GM21423 (cell line): ENCODE data around the gene PCBP1.
"Not testable (repeated sequence)": the region's sequence is repeated elsewhere in the genome, so short reads cannot be mapped to it uniquely, and the experiment has no call there.

ENCODE experiments used
- ATAC-seq: cut with Tn5 transposase; IDR thresholded peaks from one replicate; pipeline ENCODE4 v1.9.1; 2021; ENCODE audit warnings: mild to moderate bottlenecking, moderate library complexity; ENCODE audit not compliant: unreplicated experiment

PCBP1 gene

GRCh38 chr2:70095720-70096670, 8.7 kb downstream of the PCBP1 start:
- ATAC-seq, result no peak

DNA sequence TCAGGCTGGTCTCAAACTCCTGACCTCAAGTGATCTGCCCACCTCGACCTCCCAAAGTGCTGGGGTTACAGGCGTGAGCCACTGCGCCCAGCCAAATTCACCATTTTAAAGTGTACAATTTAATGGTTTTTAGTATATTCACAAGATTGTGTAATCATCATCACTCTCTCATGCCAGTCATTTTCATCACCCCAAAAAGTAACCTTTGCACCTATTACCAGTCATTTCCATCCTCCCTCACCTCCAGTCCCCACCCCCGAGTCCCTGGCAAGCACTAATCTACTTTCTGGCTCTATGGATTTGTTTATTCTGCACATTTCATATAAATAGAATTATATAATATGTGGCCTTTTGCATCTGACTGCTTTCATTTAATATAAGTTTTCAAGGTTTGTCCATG, 10.8 kb downstream of the PCBP1 start:
- no peak for ATAC-seq

GRCh38 chr2:70099270-70099669, 12.0 kb downstream of the PCBP1 start:
- ATAC-seq, result no peak

DNA sequence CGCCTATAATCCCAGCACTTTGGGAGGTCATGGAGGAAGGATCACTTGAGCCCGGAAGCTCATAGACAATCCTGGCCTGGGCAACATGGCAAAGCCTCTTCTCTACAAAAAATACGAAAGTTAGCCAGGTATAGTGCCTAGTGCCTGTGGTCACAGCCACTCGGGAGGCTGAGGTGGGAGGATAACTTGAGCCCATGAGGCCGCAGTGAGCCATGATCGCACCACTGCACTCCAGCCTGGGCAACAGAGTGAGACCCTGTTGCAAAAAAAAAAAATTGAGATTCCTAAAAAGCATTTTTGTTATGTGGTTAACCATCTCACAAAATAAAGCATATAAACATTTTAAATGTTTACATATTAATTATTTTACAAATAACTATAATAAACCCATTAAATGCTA, 13.9 kb downstream of the PCBP1 start:
- ATAC-seq, result no peak

GRCh38 chr2:70101686-70102085, 14.4 kb downstream of the PCBP1 start:
- not testable (repeated sequence) for ATAC-seq

DNA sequence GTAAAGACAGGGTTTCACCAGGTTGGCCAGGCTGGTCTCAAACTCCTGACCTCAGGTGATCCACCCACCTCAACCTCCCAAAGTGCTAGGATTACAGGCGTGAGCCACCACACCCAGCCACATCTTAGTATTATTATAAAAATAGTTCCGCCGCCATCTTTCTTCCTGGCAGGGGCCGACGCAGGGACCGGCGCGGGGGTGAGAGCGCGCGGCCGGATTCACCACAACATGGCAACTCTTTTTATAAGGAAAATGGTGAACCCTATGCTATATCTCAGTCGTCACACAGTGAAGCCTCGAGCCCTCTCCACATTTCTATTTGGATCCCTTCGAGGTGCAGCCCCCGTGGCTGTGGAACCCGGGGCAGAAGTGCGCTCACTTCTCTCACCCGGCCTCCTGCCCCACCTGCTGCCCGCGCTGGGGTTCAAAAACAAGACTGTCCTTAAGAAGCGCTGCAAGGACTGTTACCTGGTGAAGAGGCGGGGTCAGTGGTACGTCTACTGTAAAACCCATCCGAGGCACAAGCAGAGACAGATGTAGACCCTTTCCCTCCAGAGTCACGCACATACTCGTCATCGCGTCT, 15.1 kb downstream of the PCBP1 start:
- ATAC-seq, result not testable (repeated sequence)

GRCh38 chr2:70103531-70104061, 16.3 kb downstream of the PCBP1 start:
- ATAC-seq, result no peak

- no peak for ATAC-seq
Measured at GRCh38 chr2:70104231-70105111, 17.2 kb downstream of the PCBP1 start.

DNA sequence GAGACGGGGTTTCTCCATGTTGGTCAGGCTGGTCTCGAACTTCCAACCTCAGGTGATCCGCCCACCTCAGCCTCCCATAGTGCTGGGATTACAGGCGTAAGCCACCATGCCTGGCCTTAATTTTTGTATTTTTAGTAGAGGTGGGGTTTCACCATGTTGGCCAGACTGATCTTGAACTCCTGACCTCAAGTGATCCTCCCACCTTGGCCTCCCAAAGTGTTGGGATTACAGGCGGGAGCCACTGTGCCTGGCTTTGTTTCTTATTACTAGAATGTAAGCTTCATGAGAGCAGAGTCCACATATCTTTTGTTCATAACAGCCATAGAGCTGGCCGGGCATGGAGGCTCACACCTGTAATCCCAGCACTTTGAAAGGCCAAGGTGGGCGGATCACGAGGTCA, 18.9 kb downstream of the PCBP1 start:
- ATAC-seq, result not testable (repeated sequence)

- ATAC-seq, result not testable (repeated sequence)
Measured at GRCh38 chr2:70110397-70110796, 23.1 kb downstream of the PCBP1 start.

GRCh38 chr2:70111752-70112591, 24.7 kb downstream of the PCBP1 start:
- no peak for ATAC-seq

- no peak for ATAC-seq
Measured at GRCh38 chr2:70113359-70114070, 26.2 kb downstream of the PCBP1 start.

DNA sequence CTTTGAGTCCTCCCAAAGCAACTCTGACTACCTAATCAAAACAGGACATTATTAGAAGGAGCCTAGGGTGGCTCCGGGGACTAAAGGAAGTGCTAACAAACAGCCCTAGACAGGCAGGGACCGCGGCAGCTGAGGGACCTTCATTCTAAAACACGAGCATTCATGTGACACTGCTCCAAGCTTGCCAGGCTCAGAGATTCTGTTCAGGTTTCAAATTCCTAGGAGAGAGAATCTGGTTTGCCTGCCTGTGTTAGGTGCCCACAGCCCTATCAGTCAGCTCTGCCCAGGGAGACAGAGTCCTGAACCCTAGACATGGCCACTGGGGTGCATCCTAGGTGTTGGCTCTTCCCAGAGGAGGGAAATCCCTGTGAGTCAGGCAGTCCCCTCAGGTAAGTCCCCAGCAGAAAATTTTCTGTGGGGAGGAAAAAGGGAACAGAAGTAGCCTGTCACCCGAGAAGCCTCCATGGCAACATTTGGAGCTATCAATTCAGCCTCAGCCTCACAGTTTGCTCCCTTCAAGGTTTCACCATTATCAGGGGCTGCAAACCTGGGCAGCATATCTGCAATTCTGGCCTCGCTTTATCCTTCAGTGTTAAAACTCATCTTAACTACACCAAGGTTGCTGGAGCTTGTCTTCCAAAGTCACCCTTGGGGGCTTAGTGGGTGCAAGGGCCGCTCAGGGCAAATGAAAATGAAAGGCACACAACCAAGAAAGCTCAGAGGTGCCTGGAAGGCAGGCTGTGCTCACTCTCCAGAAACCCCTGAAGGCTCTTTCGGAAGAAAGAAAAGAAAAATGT, 28.6 kb downstream of the PCBP1 start:
- peak; percentile 46 for ATAC-seq

- ATAC-seq, result no peak
Measured at GRCh38 chr2:70116936-70117552, 29.8 kb downstream of the PCBP1 start.

- no peak for ATAC-seq
Measured at GRCh38 chr2:70118798-70119454, 31.6 kb downstream of the PCBP1 start.

DNA sequence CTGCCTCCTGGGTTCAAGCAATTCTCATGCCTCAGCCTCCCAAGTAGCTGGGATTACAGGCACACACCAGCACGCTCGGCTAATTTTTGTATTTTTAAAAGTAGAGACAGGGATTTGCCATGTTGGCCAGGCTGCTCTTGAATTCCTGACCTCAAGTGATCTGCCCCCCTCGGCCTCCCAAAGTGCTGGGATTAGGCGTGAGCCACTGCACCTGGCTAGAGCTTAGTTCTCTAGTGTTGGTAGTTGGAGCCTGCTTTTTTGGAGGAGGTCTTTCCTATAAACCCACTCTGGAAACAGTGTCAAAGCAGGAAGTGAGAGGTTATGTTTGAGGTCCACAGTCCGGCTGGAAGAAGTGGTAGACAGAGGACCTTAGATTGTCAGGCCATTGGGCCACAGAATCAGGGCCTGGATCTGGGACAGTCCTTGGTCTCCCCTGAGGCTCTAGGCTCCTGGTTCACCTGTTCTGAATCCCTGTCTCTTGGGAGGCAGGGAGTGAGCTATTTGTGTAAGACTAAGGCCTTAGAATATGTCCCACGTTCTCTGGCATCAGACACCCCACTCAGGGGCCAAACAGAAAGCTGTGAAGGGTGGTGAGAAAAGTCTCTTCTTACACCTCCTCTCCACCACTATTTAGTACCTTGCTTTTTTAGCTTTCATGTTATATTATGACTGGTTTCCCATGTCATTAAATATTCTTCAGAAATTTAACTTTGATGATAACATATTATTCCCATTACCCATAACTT, 34.5 kb downstream of the PCBP1 start:
- no peak for ATAC-seq

DNA sequence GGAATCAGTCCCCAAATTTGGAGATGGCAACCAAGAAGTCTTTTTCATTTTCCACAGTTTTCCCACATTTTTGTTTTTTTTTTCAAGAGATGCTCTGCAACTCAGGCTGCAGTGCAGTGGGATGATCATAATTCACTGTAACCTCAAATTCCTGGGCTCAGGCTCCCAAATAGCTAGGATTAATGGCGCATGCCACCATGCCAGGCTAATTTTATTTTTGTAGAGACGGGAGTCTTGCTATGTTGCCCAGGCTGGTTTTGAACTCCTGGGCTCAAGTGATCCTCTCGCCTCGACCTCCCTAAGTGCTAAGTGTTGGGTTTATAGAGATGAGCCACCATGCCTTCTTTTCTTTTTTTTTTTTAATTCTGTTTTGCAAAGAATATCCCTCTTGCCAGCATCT, 35.2 kb downstream of the PCBP1 start:
- ATAC-seq, result no peak
